HUES6 (cell line): Measurements from ENCODE around the gene PROK2.

ENCODE experiments used
- H3K27ac ChIP-seq: 2 replicates; pipeline ENCODE4 v1.7.0; 2013; ENCODE audit warnings: low read depth, mild to moderate bottlenecking, low read length, inconsistent platforms
- H3K27me3 ChIP-seq: 2 replicates; pipeline ENCODE4 v1.6.1; 2013; ENCODE audit warnings: low read length; ENCODE audit not compliant: control insufficient read depth, insufficient read depth
- H3K36me3 ChIP-seq: 2 replicates; pipeline ENCODE4 v1.6.1; 2013; ENCODE audit warnings: low read length; ENCODE audit not compliant: control insufficient read depth, insufficient read depth
- H3K4me1 ChIP-seq: 2 replicates; pipeline ENCODE4 v1.6.1; 2013; ENCODE audit warnings: low read length; ENCODE audit not compliant: control insufficient read depth, insufficient read depth
- H3K4me3 ChIP-seq: 2 replicates; pipeline ENCODE4 v1.5.1; 2013; ENCODE audit warnings: low read depth, low read length
- H3K9ac ChIP-seq: one replicate; pipeline ENCODE4 v1.6.1; 2013; ENCODE audit warnings: mild to moderate bottlenecking, low read length
- H3K9me3 ChIP-seq: 2 replicates; pipeline ENCODE4 v1.6.1; 2013; ENCODE audit warnings: low read depth, low read length; ENCODE audit not compliant: control insufficient read depth, insufficient read depth

Gene PROK2

DNA sequence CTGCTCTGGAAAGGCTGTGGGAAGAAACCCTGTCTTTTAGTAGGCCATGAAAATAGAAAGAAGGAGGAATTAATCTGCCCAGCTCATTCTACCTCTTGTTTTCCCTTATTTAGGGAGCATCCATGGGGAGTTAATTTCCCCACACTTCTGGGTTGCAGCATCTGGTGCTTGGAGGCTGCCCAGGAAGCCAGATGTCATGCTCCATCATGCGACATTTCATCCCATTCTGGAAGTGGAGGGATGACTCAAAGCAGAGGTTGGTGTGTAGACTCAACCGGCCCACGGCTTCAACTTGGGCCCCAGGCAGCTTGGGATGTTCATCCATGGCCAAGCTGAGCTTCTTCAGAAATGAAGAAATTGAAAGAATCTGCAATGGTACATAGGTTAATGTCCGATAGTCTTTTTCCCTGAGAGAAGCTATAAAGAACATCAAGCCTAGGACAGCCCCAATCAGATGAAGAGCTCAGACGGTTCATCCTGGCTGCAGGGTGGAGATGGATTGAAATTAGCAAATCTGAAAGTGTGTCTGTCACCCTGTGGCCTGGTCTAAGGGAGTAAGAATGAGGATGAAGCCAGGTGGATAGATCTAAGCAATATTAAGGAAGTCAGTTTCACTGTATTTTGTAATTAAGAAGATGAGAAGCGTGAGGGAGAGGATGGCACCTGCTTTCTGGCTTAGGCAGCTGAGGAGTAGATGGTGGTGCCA is 24.5 kb upstream of the PROK2 start:
- Histone ChIP-seq H3K36me3 (no peaks in the 10 kb centered on the region), H3K9ac (no peak overlapping the region), H3K27me3 (no peaks in the 10 kb centered on the region), H3K27ac (no peak overlapping the region), H3K4me1 (no peaks in the 10 kb centered on the region), H3K4me3 (no peak overlapping the region), H3K9me3 (no peaks in the 10 kb centered on the region)

DNA sequence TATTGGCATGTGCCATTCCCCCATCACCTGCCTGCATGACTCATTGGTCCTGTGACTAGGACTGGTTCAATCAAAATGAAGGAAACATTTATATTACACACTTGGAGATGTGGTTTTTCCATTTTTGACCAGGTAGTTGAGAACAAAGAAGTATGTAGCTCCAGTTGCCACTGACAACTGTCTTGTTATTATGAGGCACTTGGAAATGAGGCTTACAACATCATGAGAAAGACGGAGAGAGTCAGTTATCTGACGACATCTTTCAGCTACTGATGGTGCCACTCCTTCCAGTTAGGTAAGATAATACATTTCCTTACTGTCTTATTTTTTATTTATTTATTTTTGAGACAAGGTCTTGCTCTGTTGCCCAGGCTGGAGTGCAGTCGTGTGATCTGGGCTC is 21.8 kb upstream of the PROK2 start:
- no peaks in the 10 kb centered on the region for H3K36me3 ChIP-seq
- H3K27me3 ChIP-seq: no peaks in the 10 kb centered on the region
- no peak overlapping the region for H3K4me3 ChIP-seq
- H3K4me1 ChIP-seq: peaks cover 8% of the 10 kb centered on the region; the same call in 1 of the 2 replicates
- no peaks in the 10 kb centered on the region for H3K9me3 ChIP-seq
- no peak overlapping the region for H3K27ac ChIP-seq
- H3K9ac ChIP-seq: no peak overlapping the region

DNA sequence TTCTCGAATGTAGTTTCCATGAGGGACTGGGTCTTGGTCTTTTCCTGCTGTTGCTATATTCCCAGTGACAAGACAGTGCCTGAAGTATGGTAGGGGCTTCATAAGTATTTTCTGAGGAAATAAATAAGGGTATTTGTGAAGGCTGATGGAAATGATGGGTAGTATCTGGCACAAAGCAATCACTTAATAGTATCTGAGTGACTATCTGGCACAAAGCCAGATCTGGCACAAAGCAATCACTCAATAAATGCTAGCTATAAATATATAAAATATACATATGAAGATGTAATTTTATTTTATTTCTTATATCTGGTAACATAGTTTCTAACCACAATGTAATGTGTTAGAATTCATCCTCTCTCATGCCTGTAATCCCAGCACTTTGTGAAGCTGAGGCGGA is 20.7 kb upstream of the PROK2 start:
- H3K27ac ChIP-seq: no peak overlapping the region

DNA sequence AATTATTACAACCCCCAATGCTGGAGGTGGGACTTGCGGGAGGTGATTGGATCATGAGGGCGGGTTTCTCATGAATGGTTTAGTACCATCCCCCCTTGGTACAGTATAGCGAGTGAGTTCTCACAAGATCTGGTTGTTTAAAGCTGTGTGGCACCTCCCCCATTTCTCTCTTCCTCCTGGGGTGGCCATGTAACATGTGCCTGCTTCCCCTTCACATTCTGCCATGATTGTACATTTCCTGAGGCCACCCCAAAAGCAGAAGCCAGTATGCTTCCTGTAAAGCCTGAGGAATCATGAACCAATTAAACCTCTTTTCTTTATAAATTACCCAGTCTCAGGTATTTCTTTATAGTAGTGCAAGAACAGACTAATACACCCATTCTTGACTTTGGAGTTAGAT is 20.3 kb upstream of the PROK2 start:
- Histone ChIP-seq H3K27ac (no peak overlapping the region), H3K4me3 (no peak overlapping the region), H3K4me1 (peaks cover 11% of the 10 kb centered on the region), H3K9ac (no peak overlapping the region), H3K36me3 (no peaks in the 10 kb centered on the region), H3K27me3 (no peaks in the 10 kb centered on the region), H3K9me3 (no peaks in the 10 kb centered on the region)

More for the DNA sequence above, 20.7 kb upstream of the PROK2 start:
- H3K9ac ChIP-seq: no peak overlapping the region
- no peak overlapping the region for H3K4me3 ChIP-seq
- H3K36me3 ChIP-seq: no peaks in the 10 kb centered on the region
- peaks cover 8% of the 10 kb centered on the region; the same call in 1 of the 2 replicates for H3K4me1 ChIP-seq
- H3K27me3 ChIP-seq: no peaks in the 10 kb centered on the region
- no peaks in the 10 kb centered on the region for H3K9me3 ChIP-seq

DNA sequence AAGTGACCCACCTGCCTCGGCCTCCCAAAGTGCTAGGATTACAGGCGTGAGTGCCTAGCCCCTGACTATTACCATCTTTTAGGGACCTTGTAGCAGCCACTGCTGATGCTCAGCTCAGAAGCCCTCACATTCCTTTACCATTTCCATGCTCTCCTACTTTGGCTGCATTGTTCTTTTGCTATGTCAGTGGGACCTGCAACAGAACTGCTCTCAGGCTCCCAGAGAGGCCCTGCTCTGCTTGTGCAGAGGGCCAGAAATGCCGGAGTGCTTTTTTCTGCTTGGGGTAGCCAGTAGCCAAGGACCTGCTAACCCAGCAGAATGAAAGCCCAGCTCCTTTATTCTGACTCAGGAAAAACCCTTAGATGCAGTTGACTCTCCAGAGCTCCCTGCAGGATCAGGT is 18.3 kb upstream of the PROK2 start:
- H3K9me3 ChIP-seq: no peaks in the 10 kb centered on the region

DNA sequence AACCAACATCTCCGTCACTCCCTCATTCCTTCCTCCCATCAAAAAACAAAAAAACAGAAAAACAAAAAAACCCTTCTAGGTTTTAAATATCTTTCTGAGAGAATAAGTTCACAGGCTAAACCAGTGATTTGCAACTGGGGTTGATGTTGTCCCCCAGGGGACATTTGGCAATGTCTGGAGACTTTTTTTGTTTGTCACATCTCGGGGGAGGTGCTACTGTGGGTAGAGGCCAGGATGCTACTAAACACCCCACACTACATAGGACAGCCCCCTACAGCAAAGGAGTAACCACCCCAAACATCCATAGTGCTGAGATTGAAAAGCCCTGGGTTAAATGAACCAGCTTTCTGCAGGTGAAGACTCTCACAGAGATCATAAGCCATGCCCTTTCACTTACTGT is 17.0 kb upstream of the PROK2 start:
- Histone ChIP-seq H3K27me3 (no peaks in the 10 kb centered on the region), H3K27ac (no peak overlapping the region), H3K36me3 (no peaks in the 10 kb centered on the region), H3K4me3 (no peak overlapping the region), H3K4me1 (peaks cover 22% of the 10 kb centered on the region), H3K9me3 (no peaks in the 10 kb centered on the region), H3K9ac (no peak overlapping the region)

More for the DNA sequence above, 18.3 kb upstream of the PROK2 start:
- Histone ChIP-seq H3K9ac (no peak overlapping the region), H3K27ac (no peak overlapping the region), H3K4me1 (peaks cover 22% of the 10 kb centered on the region), H3K4me3 (no peak overlapping the region), H3K36me3 (no peaks in the 10 kb centered on the region), H3K27me3 (no peaks in the 10 kb centered on the region)

DNA sequence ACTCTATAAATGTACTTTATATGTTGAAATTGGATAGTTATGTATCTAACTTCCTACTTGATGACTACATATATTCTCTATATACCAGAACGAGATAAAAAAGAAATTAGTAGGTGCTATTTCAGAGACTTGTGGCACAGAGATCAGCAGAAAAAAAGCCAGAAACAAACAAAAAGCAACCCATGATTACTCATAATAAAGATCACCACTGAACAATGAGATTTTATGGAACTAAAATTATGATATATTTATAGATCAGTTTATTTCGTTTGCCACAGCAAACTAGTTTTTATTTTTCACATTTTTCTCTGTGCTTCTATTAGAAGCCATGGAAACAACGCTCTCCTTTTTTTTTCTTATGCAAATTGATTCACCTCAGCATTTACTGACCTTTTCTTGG is 15.1 kb upstream of the PROK2 start:
- Histone ChIP-seq H3K4me1 (peaks cover 22% of the 10 kb centered on the region), H3K27me3 (no peaks in the 10 kb centered on the region), H3K9me3 (no peaks in the 10 kb centered on the region), H3K27ac (no peak overlapping the region), H3K36me3 (no peaks in the 10 kb centered on the region), H3K9ac (no peak overlapping the region), H3K4me3 (no peak overlapping the region)

DNA sequence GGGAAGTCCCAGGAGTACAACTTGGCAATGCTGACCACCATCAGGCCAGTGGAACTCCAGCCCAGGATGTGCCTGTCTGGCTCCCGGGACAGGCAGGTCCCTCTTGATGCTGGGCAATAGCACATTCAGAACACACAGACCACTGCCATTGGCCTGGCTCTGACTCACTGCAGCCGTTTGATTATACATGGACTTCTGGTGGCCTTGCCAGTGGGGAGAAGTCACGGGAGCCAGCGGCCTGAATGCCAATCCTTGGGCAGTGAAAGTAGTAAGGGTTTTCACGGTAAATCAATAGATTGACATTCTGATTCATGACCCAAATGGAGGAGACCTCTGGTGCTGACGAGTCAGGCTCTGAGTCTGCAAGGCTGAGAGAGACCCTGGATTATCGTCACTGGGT is 12.5 kb upstream of the PROK2 start:
- Histone ChIP-seq H3K9me3 (no peaks in the 10 kb centered on the region), H3K36me3 (no peaks in the 10 kb centered on the region), H3K27me3 (no peaks in the 10 kb centered on the region), H3K4me1 (peaks cover 18% of the 10 kb centered on the region), H3K27ac (no peak overlapping the region), H3K9ac (no peak overlapping the region), H3K4me3 (no peak overlapping the region)

DNA sequence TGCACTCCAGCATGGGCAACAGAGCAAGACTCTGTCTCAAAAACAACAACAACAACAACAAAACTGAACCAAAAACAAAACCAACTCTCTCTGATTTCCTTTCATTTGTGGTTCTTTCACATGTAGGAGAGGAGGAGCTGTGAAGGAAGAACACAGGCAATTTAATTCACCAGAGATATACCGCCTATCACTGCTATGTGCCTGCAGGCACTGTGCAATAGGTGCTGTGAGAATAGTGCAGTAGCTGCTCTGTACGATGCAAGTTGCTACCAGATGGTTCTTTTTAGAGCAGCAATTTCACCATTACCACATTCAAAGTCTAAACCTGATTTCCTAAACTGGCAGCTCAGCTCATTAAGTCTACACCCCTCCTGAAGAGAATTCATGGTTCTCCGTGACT is 11.3 kb upstream of the PROK2 start:
- Histone ChIP-seq H3K36me3 (no peaks in the 10 kb centered on the region), H3K9ac (no peak overlapping the region), H3K27ac (no peak overlapping the region), H3K4me1 (peaks cover 14% of the 10 kb centered on the region), H3K27me3 (no peaks in the 10 kb centered on the region), H3K9me3 (no peaks in the 10 kb centered on the region), H3K4me3 (no peak overlapping the region)

DNA sequence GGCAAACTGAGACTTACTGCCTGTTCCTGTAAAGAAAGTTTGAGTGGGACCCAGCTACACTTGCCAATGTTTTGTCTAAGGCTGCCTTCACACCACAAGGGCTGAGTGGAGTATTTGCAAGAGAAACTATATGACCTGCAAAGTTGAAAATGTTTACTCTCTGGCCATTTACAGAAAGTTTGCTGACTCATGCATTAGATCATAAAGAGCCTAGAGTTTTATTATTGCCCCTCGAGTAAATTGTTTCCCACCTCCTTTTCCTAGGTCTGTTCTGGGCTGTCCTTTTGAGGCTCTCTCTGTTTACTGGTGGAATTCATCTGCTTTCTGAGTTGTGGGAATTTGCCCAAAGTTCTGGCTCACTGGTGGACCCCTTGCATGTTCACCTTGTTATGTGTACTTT is 6.7 kb upstream of the PROK2 start:
- Histone ChIP-seq H3K9ac (no peak overlapping the region), H3K4me1 (no peaks in the 10 kb centered on the region), H3K36me3 (no peaks in the 10 kb centered on the region), H3K27me3 (peaks cover 14% of the 10 kb centered on the region), H3K9me3 (no peaks in the 10 kb centered on the region), H3K27ac (no peak overlapping the region), H3K4me3 (no peak overlapping the region)

DNA sequence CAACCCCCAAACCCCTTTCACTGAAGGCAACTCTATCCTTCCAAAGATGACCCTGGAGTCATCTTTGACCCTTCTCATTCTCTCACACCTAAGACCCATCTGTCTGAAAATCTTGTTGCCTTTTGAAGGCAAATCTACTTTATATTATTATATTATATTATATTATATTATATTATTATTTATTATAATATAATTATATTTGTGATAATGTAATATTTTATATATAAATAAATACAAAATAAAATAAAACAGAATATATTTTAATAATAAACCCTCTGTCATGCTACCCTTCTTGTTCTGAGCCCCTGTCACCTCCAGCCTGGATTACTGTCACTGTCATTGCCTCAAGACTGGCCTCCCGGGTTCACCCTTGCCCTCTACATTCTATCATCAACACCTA is 5.0 kb upstream of the PROK2 start:
- Histone ChIP-seq H3K9ac (no peak overlapping the region), H3K4me1 (peaks cover 10% of the 10 kb centered on the region; the same call in 1 of the 2 replicates), H3K27me3 (peaks cover 31% of the 10 kb centered on the region), H3K36me3 (no peaks in the 10 kb centered on the region), H3K4me3 (no peak overlapping the region), H3K27ac (no peak overlapping the region), H3K9me3 (no peaks in the 10 kb centered on the region)
